Ecto neural progenitor cell (in vitro differentiated cells): ENCODE results near the gene THOC2.
A peak's percentile ranks its signal among the peaks of the same experiment; 100 is the strongest.
"Not testable (repeated sequence)": the region's sequence is repeated elsewhere in the genome, so short reads cannot be mapped to it uniquely, and the experiment has no call there.

Source experiments
- DNase-seq: peaks from one replicate; pipeline ENCODE4 v3.0.0-alpha.2; 2018; ENCODE audit warnings: low spot score

The THOC2 gene, protein sequence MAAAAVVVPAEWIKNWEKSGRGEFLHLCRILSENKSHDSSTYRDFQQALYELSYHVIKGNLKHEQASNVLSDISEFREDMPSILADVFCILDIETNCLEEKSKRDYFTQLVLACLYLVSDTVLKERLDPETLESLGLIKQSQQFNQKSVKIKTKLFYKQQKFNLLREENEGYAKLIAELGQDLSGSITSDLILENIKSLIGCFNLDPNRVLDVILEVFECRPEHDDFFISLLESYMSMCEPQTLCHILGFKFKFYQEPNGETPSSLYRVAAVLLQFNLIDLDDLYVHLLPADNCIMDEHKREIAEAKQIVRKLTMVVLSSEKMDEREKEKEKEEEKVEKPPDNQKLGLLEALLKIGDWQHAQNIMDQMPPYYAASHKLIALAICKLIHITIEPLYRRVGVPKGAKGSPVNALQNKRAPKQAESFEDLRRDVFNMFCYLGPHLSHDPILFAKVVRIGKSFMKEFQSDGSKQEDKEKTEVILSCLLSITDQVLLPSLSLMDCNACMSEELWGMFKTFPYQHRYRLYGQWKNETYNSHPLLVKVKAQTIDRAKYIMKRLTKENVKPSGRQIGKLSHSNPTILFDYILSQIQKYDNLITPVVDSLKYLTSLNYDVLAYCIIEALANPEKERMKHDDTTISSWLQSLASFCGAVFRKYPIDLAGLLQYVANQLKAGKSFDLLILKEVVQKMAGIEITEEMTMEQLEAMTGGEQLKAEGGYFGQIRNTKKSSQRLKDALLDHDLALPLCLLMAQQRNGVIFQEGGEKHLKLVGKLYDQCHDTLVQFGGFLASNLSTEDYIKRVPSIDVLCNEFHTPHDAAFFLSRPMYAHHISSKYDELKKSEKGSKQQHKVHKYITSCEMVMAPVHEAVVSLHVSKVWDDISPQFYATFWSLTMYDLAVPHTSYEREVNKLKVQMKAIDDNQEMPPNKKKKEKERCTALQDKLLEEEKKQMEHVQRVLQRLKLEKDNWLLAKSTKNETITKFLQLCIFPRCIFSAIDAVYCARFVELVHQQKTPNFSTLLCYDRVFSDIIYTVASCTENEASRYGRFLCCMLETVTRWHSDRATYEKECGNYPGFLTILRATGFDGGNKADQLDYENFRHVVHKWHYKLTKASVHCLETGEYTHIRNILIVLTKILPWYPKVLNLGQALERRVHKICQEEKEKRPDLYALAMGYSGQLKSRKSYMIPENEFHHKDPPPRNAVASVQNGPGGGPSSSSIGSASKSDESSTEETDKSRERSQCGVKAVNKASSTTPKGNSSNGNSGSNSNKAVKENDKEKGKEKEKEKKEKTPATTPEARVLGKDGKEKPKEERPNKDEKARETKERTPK (N-terminal part only)

DNA sequence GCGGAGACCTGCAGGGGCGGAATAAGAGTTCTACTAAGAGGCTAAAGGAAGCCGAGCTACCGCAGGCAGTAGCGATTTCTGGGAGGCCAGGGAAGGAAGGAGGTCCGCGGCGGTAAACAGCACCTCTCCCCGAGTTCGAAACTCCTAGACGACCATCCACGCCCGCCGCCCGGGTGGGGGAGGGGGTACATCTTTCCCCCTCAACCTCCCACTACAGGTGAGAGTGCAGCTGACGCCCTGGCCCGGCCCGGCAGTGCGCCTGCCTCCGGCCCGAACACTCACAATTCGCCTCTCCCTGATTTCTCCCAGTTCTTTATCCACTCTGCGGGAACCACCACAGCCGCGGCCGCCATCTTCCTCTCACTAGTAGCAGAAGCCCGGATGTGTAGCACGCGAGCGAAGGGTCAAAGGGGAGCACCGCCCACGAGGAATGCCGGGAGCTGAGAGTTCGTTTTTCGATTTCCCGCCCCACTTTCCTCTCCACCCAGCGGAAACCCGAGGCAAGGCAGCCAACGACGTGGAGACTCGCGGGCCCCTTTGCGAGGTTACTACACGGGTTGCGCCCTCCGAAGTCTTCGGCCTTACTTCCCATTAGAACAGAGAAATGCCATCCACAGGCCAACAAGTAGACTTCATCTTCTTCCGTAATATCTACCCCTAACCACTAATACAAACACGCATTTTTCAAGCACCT is at the start of gene THOC2:
Gene THOC2, minus strand, starts transcription at position 383 of the 694 bp plus-strand sequence. Its CDS starts 30 bp downstream, at position 353.
- DNase-seq = peak; percentile 78

DNA sequence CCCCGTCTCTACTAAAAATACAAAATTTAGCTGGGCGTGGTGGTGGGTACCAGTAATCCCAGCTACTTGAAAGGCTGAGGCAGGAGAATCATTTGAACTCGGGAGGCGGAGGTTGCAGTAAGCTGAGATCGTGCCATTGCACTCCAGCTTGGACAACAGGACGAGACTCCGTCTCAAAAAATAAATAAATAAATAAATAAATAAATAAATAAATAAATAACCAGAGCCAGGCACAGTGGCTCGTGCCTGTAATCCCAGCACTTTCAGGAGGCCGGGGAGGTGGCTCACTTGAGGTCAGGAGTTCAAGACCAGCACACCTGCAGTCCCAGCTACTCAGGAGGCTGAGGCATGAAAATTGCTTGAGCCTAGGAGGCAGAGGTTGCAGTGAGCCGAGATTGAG is 48.9 kb upstream of the THOC2 start:
- DNase-seq = not testable (repeated sequence)

DNA sequence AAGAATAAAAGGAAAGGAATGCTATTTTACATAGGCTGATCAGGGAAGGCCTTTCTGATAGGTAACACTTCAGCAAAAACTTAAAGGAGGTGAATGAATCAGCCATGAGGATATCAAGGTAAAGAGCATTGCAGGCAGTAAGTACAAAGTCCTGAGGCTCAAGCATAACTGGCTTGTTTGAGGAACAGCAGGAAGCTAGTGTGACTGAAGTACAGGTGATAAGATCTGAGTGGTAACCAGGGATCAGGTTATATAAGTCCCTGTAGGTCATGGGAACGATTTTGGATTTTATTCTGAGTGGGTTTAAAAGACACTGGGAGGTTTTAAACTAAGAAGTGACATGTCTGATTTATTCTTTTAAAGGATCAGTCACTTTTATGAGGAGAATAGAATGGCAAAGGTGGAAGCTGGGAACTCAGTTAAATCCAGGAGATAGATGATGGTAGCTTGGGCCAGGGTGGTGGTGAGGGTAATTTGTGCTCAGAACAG is 47.1 kb upstream of the THOC2 start:
- DNase-seq = no peak

DNA sequence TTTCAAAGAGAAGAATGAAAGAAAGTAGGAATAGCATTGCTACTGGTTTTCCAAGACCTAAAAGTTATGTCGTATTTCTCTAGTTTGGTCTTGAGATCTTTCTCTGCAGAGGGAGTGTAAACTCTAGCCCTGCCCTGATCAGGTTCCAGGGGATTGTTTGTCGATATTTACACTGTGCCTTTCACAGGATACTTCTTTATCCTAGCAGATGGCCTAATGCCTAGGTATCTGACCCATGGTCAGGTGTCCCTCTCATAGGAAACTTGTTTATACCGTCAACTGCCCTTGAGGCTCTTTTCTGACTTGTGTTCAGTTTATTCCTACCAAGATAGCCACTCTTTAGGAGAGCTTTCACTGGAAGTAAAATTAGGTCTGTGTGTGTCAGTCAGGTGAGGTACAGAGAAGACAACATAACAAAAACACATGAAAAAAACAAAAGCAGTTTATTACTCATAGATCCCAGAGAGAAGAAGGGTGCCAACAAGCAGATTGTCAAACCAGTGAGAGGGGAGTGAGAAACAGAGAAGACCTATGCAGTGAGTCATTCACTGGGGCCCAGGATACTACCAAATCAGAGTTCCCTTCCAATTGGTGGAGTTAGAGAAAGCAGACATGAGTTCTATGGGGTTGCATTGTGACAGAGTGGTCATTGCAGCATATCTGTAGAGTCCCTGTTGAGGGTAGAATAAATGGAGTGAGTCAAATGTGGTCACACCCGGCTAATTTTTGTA is 40.6 kb upstream of the THOC2 start:
- no peak for DNase-seq

- no peak for DNase-seq
Observed at GRCh38 chrX:123771449-123772064, 38.7 kb upstream of the THOC2 start.

DNA sequence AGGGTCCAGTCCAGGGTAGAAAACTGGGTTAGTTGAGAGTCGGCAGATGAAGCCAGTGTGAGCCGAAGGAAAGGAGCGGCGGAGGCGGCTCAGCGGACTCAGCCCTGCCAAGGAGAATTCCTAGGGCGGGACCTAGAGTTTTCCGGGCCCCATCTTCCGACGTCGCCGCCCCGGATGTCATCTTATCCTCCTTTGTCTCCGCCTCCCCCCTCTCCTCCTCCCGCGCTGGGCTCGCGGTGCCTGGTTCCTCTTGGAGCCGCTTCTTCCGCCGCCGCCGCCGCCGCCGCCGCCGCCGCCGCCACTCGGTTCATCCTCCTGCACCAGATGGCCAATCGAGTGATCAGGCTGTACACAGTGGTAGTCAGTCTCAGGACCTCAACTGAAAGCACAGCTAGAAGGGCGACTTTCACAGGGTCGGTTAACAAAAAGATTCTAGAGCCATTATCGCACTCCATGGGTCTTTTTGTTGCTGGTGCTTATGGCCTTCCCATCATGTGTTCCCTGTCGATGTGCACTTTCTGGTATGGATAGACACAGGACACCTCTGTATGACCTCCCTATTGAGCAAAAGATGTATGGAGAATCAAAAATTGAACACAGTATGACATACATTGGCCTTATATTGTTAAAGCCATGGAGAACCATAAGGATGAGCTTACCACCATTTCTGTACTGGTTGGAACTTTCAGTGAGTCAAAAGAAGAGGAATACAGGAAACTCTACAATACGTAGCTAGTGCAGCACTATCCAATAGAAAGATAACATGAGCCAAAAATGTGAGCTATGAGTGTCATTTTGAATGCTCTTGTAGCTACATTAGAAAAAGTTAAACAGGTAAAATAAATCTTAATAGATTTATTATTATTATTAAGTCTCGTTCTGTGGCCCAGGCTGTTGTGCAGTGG is 32.4 kb upstream of the THOC2 start:
- DNase-seq = peak; percentile 81

DNA sequence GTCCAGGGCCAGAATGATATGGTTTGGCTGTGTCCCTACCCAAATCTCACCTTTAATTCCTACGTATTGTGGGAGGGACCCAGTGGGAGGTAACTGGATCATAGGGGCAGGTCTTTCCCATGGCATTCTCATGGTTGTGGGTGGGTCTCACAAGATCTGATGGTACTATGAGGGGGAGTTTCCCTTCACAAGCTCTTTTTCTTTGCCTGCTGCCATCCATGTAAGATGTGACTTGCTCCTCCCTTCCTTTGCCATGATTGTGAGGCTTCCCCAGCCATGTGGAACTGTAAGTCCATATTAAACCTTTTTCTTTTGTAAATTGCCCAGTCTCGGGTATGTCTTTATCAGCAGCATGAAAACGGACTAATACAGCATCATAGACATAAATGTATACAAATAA is 27.0 kb upstream of the THOC2 start:
- DNase-seq = not testable (repeated sequence)

GRCh38 chrX:123757794-123758193 is 24.9 kb upstream of the THOC2 start:
- not testable (repeated sequence) for DNase-seq

DNA sequence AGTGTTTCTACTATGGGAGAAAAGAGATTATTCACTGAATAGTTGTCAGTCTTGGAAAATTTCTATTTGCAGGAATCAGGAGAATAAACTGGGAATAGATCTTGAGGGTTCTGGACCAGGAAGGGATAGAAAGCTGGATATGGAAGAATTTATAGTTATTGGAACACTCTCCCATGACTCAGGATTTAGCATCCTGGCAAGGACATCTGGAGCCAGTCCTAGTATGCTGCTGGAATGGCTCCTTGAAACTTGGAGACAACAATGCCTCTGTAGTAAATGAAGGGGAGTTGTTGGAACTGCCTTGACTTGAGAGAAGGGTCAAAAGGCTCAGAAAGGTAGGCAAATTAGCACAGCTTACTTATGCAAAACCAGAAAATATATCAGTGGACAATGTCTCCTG is 23.5 kb upstream of the THOC2 start:
- no peak for DNase-seq

- no peak for DNase-seq
Observed at GRCh38 chrX:123755107-123755506, 22.3 kb upstream of the THOC2 start.

DNA sequence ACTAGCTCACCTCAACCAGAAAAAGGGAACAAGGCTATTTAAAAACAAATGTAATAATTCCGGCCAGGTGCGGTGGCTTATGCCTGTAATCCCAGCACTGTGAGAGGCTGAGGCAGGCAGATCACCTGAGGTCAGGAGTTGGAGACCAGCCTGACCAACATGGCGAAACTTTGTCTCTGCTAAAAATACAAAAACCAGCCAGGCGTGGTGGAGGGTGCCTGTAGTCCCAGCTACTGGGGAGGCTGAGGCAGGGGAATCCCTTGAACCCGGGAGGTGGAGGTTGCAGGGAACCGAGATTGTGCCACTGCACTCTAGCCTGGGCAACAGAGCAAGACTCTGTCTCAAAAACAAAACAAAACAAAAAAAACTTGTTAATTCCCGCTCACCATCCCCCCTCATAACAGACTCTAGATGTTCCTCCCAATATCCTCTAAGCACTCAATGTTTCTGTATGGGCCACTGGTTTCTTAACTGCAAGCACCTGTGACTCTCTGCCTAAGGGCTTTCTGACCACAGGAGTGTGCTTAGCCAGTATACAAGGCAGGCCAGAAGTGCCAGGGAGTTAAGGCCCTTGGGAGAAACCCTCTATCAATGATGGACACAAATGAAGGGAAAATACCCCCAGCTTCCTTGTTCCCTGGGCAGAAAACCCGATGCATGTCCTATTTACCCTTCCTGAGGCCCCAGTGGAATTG is 21.0 kb upstream of the THOC2 start:
- DNase-seq = no peak

- no peak for DNase-seq
Observed at GRCh38 chrX:123749643-123750042, 16.8 kb upstream of the THOC2 start.

DNA sequence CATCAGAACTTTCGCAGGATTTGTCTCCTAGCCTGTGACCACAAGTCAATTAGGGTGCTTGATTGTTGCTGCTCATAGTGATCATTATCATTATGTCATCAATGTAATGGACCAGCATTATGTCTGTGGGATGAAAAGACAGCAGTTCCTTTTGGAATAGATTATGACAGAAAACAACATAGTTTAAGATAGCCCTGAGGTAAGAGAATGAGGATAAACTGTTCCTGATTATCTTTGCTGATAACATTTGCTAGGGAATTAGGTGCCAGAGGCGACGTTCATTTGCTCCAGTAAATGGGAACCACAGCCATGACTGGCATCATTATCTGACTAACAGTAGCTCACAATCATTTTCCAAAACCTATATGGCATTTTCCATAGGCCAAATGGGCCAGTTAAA is 12.7 kb upstream of the THOC2 start:
- no peak for DNase-seq

GRCh38 chrX:123743312-123743711 is 10.5 kb upstream of the THOC2 start:
- DNase-seq = no peak

GRCh38 chrX:123742440-123742839 is 9.6 kb upstream of the THOC2 start:
- DNase-seq = no peak

GRCh38 chrX:123740536-123740935 is 7.7 kb upstream of the THOC2 start:
- no peak for DNase-seq

DNA sequence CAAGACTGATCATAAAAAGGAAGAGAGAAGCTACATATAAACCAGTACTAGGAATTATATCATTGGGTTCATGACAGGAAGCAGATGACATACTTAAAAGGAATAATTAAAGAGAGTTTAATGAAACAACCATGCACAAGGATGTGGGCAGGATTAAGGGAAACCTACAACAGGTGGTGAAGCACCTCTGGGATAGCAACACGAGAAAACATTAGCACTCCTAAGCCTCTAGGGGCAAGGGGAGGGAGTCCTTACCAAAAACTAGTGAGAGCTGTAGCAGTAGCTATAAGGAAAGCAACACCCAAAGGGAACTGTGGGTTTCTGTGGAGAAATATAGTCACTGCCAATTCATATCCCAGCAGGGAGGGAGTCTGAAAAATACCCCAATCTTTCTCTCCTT is 7.2 kb upstream of the THOC2 start:
- DNase-seq = no peak

DNA sequence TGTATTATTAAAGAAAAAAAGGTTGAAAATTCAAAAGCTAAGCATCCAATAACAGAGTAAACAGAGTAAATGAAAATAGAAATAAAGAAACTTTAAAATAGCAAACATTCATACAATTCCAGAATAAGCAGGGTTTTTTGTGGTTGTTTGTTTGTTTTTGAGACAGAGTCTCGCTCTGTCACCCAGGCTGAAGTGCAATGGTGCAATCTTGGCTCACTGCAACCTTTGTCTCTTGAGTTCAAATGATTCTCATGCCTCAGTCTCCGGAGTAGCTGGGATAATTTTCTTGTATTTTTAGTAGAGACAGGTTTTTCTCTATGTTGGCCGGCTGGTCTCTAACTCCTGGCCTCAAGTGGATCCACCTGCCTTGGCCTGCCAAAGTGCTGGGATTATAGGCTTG is 6.6 kb upstream of the THOC2 start:
- DNase-seq = no peak
